HG03442 (cell line): ENCODE data around the gene BCAR1.
"Not testable (repeated sequence)": the region's sequence is repeated elsewhere in the genome, so short reads cannot be mapped to it uniquely, and the experiment has no call there.

Experiments
- ATAC-seq: cut with Tn5 transposase; IDR thresholded peaks from one replicate; pipeline ENCODE4 v1.9.1; 2021; ENCODE audit warnings: mild to moderate bottlenecking, moderate library complexity; ENCODE audit not compliant: unreplicated experiment

The BCAR1 gene

GRCh38 chr16:75251280-75252048, at the start of gene BCAR1:
Gene BCAR1, minus strand, starts transcription at chr16:75251624. Its CDS starts 142 bp downstream, at chr16:75251482.
- ATAC-seq = peak; percentile 68

- ATAC-seq = no peak
Measured at GRCh38 chr16:75298267-75298666, 46.8 kb upstream of the BCAR1 start.

- no peak for ATAC-seq
Measured at GRCh38 chr16:75296606-75297005, 45.2 kb upstream of the BCAR1 start.

GRCh38 chr16:75294773-75295459, 43.5 kb upstream of the BCAR1 start:
- no peak for ATAC-seq

- ATAC-seq = no peak
Measured at GRCh38 chr16:75293772-75294171, 42.3 kb upstream of the BCAR1 start.

- no peak for ATAC-seq
Measured at GRCh38 chr16:75293173-75293572, 41.7 kb upstream of the BCAR1 start.

GRCh38 chr16:75292691-75293090, 41.3 kb upstream of the BCAR1 start:
- ATAC-seq = no peak

- ATAC-seq = no peak
Measured at GRCh38 chr16:75289189-75289588, 37.8 kb upstream of the BCAR1 start.

- no peak for ATAC-seq
Measured at GRCh38 chr16:75288596-75289120, 37.2 kb upstream of the BCAR1 start.

- no peak for ATAC-seq
Measured at GRCh38 chr16:75288181-75288580, 36.8 kb upstream of the BCAR1 start.

- ATAC-seq = no peak
Measured at GRCh38 chr16:75287708-75288107, 36.3 kb upstream of the BCAR1 start.

- no peak for ATAC-seq
Measured at GRCh38 chr16:75286389-75286788, 35.0 kb upstream of the BCAR1 start.

GRCh38 chr16:75282466-75283281, 31.2 kb upstream of the BCAR1 start:
- no peak for ATAC-seq

GRCh38 chr16:75281826-75282225, 30.4 kb upstream of the BCAR1 start:
- no peak for ATAC-seq

- ATAC-seq = not testable (repeated sequence)
Measured at GRCh38 chr16:75281009-75281408, 29.6 kb upstream of the BCAR1 start.

GRCh38 chr16:75280331-75280804, 28.9 kb upstream of the BCAR1 start:
- no peak for ATAC-seq

- ATAC-seq = no peak
Measured at GRCh38 chr16:75279305-75279704, 27.9 kb upstream of the BCAR1 start.

- ATAC-seq = no peak
Measured at GRCh38 chr16:75273054-75273925, 21.9 kb upstream of the BCAR1 start.

GRCh38 chr16:75272629-75273028, 21.2 kb upstream of the BCAR1 start:
- ATAC-seq = not testable (repeated sequence)

GRCh38 chr16:75272097-75272551, 20.7 kb upstream of the BCAR1 start:
- no peak for ATAC-seq
